DND-41 (cell line): ENCODE measurements around the gene HIVEP1.
A peak's percentile ranks its signal among the peaks of the same experiment; 100 is the strongest.

Experiments
- CTCF ChIP-seq: IDR thresholded peaks from 2 replicates; pipeline ENCODE4 v1.5.1; 2012; ENCODE audit warnings: borderline replicate concordance, low read length, moderate library complexity, mild to moderate bottlenecking; ENCODE audit not compliant: poor library complexity, severe bottlenecking; ENCODE audit errors: extremely low read depth
- EZH2 ChIP-seq: IDR thresholded peaks from 3 replicates; pipeline ENCODE4 v1.6.1; 2012; ENCODE audit warnings: borderline replicate concordance, low read depth, mild to moderate bottlenecking, moderate library complexity, low read length, inconsistent platforms; ENCODE audit not compliant: severe bottlenecking

- TF ChIP-seq CTCF (peak; percentile 31), EZH2 (no peak)
These were observed 63.0 kb downstream of the HIVEP1 start for GRCh38 chr6:12075067-12075563.
